NK-92 (cell line): ENCODE data around the gene PPP2R2C.

Source experiments
- DNase-seq: peaks from one replicate; lab custom pipeline; 2025; ENCODE audit not compliant: unreplicated experiment; lab: John Stamatoyannopoulos, UW

Gene PPP2R2C

GRCh38 chr4:6426571-6427438 is 45.6 kb downstream of the PPP2R2C start:
- DNase-seq = no peak

GRCh38 chr4:6425911-6426310 is 46.5 kb downstream of the PPP2R2C start:
- DNase-seq = no peak

GRCh38 chr4:6425336-6425735 is 47.1 kb downstream of the PPP2R2C start:
- DNase-seq = no peak

DNA sequence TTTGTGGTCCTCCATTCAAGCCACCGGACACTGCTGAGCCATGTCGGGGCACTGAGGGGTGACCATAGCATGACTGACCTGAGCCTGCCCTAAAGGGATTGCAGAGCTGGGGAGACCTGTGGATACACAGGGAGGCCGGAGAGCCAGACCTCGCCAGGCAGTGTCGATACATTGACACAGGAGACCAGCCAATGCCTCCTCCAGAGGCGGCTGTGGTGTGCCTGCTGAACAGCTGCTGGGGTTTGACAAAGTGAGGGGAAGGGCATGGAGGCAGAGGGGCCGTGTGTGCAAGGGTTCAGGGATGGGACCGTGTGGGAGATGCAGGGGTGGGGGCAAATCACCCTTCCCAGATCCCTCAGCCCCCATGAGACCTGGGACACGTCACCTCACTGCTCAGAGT is 48.0 kb downstream of the PPP2R2C start:
- no peak for DNase-seq

DNA sequence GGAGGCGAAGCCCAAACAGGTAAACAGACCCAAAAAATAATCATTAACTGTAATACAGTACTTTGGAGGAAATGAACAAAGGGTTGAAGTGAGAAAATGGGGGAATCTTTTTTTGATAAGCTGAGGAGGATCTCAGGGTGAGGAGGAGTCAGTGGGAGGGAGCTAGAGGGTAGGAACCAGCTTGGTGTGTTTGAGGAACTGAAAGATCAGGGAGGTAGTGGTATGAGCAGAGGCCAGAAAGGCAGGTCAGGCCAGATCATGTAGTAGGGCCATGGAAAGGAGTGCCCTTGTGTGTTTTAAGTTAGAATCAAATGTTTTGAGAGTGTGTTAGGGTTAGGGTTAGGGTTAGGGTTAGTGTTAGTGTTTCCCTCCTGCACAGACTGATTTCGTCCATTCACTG is 48.8 kb downstream of the PPP2R2C start:
- no peak for DNase-seq

DNA sequence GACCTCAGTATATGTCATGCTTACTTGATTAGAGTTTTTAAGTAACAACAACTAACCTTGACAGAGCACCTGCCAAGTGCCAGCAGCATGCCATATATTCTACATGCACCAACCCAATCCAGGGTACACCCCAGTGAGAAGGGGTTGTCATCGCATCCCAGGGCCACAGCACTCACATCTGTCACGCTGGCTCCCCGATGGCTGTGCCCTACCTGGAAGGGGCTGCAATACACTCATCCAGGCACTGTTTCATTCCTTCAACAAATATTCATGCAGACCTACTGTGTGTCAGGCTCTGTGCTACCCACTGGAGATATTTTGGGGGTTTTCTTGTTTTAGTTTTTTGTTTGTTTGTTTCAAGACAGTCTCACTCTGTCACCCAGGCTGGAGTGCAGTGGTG is 49.5 kb downstream of the PPP2R2C start:
- DNase-seq = no peak

DNA sequence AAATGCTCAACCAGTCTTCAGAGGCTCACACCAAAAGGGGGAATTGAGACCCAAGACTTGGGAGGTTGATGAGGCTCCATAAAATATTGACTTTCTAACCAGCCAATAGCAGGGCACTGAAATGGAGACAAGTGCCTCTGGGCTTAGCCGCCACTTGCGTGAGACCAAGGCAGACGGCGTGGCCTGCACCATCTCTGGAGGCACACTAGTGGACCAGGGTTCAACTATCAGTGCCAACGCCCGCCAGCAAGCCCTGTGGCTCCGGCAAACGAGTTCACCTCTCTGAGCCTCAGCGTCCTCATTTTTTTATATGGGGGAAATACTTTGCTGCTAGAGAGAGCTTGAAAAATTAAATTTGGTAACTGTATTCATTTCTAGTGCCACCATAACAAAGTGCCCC is 50.3 kb downstream of the PPP2R2C start:
- DNase-seq = no peak

DNA sequence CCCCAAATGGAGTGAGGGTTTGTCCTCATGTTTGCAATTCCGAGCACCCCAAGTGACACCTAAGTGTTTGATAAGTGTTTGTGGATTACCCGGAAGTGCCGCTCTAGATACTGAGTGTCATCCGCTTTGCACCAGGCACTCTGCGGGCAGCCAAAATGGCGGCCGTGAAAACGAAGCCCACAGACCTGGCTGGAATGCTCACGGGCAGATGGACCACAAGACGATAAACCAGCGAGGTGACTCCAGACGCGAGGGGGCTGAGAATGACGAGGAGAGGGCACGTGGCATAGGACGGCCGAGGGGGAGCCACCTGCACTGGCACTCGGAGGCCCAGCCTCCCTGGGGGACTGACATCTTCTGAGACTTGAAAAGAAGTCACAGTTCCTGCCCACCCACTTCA is 51.0 kb downstream of the PPP2R2C start:
- DNase-seq = no peak

DNA sequence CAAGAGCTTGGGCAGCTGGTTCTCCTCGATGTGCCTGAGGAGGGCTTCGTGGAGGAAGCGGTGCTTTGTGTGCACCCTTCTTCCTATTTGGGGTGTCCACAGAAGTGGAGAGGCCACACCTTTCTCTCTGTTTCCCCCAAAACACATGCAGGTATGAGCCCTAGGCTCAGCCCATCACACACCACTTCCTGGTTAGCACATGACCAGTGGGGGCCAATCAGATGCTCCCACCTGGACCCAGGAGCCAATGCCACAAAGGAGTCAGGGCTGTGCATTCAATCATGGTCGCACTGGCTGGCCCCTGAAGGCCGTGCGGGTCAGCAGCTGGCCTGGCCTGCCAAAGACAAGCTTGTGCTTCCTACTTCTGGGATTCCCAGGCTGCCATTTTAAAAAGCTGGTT is 51.4 kb downstream of the PPP2R2C start:
- no peak for DNase-seq

GRCh38 chr4:6420036-6420435 is 52.4 kb downstream of the PPP2R2C start:
- DNase-seq = no peak

DNA sequence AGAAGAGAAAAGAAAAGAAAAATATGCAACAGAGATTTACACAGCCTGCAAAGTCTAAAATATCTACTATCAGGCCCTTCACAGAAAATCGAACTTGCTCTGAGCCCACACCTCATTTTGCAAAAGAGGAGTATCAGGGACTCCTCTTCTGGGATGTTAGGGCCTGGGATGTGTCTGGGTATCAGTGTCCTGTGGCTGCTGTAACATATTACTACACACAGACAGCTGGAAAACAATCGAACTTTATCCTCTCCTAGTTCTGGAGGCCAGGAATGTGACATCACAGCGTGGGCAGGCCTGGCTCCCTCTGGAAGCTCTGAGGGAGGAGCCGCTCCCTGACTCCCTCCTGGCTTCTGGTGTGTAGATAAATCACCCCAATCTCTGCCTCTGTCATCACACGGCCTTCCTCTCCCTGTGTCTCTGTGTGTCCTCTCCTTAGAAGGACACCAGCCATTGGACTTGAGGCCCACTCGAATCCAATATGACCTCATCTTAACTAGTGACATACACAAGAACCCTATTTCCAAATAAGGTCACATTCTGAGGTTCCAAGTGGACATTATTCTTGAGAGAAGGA is 52.9 kb downstream of the PPP2R2C start:
- DNase-seq = no peak

DNA sequence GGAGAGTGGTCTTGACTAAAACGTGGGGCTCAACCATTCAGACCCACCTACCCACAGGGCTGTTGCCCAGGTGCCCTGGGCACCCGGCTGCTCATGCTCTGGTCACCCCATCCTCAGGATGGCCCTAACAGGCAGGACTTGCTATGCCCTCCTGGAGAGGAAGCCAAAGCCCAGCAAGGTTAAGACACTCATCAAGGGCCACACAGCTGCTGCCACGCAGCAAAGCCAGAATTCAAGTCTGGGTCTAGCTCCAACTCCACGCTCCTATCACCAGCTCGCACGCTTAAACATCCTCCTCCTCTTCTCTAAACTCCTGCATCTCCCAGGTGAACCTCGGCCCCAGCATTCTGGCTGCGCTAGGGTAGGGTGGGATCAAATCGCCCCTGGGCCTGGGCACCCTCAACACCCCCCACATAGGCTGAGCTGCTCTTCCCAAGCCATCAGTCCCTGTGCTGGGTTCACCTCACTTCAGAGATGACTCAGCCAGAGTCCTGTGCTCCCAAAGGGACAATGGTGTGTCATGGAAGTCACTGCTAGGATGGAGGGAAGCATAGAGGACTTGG is 54.1 kb downstream of the PPP2R2C start:
- DNase-seq = no peak

GRCh38 chr4:6417516-6418050 is 54.8 kb downstream of the PPP2R2C start:
- no peak for DNase-seq

DNA sequence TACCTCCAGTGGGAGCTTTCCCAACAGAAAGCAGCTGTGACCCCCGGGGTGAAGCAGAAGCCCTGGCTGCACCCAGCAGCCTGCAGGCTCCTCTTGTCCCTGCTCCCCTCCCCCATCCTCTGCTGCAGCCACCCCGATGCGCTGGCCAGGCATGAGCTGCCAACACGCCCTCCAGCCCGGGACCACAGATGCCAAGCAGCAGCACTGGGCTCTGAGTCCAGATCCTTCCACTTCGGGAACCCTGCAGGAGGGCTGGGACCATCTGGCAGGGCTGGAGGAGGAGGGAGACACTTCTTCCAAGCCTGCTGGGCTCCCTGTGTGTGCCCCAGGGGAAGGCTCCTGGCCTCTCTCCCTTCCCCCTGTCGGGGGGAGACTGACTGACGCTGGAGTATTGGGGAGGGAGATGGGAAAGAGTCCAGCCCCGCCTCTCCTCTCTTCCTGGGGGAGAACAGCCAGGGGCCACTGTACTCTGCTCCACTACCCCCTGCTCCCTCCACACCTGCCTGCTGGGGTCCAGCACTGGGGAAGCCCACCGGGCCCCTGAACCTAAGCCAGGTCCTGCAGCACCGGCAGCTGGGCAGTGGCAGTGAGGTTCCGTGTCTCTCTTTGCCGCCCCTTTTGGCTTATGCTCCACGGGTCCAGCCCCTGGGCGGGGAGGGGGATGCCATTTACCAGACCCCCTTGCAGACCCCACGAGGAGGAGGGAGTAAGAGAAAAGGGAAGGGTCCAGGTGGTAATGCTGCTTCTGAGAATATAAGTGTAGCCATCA is 55.7 kb downstream of the PPP2R2C start:
- no peak for DNase-seq

GRCh38 chr4:6415031-6415705 is 57.2 kb downstream of the PPP2R2C start:
- DNase-seq = no peak

- DNase-seq = no peak
These were observed 57.8 kb downstream of the PPP2R2C start for GRCh38 chr4:6414578-6414977.

DNA sequence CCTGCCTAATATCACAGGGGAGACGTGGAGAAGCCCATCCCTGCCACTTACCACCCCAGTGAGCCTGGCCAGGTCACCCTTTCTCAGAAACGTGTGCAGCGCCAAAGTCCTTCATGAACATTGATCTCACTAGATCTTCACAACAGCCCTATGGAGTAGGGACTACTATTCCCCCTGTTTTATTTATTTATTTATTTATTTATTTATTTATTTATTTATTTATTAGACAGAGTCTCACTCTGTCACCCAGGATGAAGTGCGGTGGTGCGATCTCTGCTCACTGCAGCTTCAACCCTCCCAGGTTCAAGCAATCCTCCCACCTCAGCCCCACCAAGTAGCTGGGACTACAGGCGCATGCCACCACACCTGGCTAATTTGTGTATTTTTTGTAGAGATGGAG is 61.8 kb downstream of the PPP2R2C start:
- DNase-seq = no peak

DNA sequence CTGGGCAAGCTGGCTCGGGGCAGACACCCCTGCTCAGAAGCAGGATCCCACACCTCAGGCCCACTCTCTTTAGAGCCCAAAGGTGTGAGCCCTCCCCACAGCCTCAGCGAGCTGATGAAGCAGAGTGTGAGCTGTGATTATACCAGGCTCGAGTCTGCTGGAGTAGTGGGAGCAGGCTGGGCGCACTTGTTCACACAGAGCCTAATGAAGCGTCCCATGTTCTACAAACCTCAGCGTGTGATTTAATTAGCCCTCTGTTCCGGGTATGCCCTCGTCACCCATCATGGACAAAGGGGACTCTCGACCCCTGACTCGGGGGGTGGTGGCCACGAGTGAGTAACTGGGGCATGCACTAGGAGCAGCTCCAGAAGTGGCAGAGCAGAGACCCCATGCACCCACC is 62.3 kb downstream of the PPP2R2C start:
- no peak for DNase-seq

DNA sequence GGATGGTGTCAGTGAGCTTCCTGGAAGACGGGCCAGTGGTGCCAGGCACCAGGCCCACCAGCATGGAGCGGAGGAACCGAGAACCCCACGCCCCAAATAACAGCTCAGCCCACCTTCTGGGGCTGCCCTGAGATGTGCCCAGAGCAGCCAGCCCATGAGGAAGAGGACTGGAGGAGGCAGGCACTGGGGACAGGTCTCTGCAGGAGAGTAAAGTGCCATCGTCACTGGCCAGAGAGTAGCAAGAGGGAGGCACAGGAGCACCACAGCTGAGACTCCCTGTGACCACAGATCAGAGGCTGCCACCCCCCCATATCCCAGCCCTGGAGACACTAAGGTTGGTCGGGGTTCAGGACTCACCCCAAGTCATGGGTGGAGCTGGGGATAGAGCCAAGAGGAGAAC is 63.0 kb downstream of the PPP2R2C start:
- DNase-seq = no peak

GRCh38 chr4:6408263-6408662 is 64.2 kb downstream of the PPP2R2C start:
- DNase-seq = no peak

- no peak for DNase-seq
These were observed 67.1 kb downstream of the PPP2R2C start for GRCh38 chr4:6405397-6405706.
